Measurements from ENCODE around the gene ATP11A.
"Not testable (repeated sequence)": the region's sequence is repeated elsewhere in the genome, so short reads cannot be mapped to it uniquely, and the experiment has no call there.

The ATP11A gene

GRCh38 chr13:112826565-112826964 lies 136.7 kb downstream of the ATP11A start:
- no peak for DNase-seq

- DNase-seq, result no peak
Measured at GRCh38 chr13:112828082-112828699, 138.4 kb downstream of the ATP11A start.

- no peak for DNase-seq
Measured at GRCh38 chr13:112828756-112829155, 138.9 kb downstream of the ATP11A start.

DNA sequence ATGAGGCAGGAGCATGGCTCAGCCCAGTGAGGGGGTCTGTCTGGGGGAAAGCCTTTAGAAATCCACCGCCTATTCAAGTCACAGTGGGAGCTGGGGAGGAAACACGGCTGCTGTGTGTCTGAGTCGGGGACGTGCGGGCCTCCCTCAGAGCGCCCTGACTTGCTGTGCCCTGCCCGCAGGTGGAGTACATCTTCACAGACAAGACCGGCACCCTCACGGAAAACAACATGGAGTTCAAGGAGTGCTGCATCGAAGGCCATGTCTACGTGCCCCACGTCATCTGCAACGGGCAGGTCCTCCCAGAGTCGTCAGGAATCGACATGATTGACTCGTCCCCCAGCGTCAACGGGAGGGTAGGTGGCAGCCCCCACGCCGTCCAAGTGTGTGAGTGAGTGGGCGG lies 141.4 kb downstream of the ATP11A start:
- no peak for DNase-seq

DNA sequence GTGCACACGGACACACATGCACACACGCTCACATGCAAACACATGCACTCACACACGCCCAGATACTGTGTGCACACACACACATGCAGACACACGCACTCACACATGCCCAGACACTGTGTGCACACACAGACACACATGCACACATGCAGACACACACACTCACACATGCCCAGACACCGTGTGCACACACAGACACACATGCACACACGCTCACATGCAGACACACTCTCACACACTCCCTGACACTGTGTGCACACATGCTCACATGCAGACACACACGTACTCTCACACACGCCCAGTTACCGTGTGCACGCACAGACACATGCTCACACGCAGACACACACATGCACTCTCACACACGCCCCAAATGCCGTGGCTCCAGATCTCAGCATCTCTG lies 142.0 kb downstream of the ATP11A start:
- no peak for DNase-seq

- DNase-seq, result no peak
Measured at GRCh38 chr13:112832811-112833210, 143.0 kb downstream of the ATP11A start.

DNA sequence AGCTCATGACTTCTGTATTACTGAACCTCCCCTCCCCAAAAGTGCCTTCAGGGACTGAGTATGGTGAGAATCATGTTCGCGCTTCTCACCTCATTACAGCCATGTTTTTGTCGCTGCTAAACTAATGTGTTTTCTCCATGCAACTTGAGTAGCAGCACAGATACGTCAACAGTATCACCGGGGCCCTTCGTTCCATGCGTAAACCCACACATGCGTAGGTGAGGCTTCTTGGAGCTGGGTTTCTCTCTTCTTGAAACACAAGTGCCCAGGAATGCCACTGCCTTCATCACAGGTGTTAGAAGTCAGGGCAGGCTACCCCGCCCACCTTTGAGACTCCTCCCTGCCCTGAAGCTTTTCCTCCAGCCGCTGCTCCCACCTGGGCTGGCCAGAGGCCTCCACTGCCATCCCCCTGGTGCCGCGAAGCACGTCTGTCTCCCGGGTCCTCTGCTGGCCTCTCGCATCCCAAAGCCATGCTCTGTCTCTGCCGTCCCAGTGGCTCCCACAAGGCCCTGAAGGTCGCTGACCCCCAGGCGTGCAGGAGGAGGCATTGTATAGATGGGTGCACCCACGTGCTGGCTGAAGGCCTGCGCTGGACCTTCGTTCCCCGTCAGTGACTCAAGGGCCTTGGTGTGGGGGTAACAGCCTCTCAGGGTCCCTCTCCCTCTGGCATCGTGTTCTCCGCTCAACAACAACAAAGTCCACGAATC lies 143.9 kb downstream of the ATP11A start:
- DNase-seq, result no peak

DNA sequence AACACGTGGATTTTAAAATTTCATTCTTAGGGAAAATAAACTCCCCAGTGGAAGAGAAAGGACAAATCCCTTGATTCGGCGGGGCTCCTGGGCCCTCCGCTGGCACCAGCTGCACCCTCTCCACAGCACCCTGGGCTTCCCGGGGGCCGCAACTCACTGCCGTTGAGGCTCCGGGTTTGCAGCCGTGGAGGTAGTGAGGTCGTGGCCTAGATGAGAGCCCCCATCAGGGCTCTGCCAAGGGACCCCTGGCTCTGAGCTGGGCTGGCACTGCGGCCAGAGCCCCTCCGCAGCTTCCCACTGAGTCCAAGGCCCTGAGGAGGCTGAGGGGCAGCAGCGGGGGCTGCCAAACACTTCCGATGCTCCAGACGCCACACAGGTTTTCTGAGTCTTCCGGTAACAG lies 145.5 kb downstream of the ATP11A start:
- DNase-seq, result no peak

GRCh38 chr13:112835796-112836195 lies 146.0 kb downstream of the ATP11A start:
- no peak for DNase-seq

DNA sequence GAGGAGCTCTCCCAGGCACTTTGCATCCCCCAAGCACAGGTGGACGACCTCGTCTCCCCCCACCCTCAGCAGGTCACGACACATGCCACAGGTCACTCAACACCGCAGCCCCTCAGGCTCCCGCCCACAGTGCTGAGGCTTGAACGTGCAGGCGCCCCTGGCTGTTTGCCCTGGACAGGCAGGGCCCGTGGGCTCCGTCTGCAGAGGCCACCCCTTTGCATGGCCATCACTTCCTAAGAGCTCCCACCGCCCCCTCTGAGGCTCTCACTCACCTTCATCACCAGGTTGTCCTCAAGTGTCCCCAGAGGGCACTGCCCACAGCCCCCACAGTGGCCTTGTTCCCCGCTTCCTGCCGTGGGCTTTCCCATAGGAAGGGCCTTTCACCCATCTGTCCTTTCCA lies 147.1 kb downstream of the ATP11A start:
- DNase-seq, result no peak

DNA sequence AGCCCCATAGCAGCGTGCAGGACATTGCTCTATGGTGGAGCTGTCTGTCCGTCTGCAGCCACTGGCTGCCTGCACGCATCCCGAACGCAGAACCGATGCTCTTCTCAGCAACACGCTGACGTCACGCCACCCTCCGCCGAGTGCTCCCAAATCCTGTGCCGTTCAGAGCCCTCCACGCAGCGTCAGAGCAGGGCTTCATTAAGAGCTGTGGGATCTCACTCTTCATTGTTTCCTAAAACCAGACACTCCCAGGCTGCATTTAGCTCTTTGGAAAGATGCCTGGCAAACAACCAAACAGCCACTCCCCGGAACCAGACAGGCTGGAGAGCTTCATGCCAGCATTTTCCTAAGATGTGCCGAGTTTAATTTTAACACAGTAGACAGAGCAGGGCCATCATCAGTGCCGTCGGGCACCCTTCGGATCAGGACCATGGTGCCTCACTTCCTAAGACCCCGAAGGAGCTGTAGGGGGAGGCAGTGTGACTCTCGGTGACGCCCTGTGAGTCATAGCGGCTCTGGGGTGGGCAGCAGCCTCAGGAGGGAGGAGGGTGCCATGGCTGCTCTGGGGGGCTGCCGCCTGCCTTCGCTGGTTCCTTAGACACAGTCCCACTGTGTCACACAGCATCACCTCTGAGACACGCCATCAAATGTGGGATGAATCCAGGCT lies 147.7 kb downstream of the ATP11A start:
- DNase-seq, result no peak

DNA sequence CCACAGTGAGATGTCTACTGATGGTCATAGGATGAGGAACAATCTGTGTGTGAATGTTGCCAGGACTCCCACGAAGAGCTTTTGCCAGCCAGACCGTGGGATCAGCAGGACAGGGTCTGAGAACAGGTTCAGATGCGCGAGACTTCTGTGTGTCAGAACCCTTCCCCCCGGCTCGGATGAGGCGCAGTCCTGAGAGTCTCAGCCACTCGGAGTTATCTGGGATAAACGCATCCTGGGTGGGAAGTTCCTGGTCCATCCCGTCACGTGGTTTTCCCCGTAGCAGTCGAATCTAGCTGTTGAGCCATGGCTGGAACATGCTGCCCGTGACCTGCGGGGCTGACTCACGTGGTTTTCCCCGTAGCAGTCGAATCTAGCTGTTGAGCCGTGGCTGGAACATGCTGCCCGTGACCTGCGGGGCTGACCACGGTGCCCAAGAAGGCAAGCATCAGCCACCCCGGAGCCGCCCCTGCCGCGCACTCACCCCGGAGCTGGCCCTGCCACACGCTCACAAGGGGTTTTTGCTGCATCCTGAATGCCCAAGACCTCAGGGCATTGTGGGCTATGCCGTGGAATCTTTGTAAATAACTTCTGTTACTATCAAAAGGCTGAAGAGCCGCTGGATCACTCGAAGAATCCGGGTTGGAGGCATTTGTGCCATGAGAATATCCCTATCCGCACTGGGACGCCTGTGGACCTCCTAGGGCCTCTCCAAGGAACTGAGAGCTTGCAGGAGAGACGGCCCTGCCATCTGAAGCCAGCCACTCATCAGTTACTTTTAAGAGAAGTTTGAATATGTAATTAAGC lies 148.4 kb downstream of the ATP11A start:
- no peak for DNase-seq

GRCh38 chr13:112838842-112839117 lies 148.9 kb downstream of the ATP11A start:
- DNase-seq, result no peak

DNA sequence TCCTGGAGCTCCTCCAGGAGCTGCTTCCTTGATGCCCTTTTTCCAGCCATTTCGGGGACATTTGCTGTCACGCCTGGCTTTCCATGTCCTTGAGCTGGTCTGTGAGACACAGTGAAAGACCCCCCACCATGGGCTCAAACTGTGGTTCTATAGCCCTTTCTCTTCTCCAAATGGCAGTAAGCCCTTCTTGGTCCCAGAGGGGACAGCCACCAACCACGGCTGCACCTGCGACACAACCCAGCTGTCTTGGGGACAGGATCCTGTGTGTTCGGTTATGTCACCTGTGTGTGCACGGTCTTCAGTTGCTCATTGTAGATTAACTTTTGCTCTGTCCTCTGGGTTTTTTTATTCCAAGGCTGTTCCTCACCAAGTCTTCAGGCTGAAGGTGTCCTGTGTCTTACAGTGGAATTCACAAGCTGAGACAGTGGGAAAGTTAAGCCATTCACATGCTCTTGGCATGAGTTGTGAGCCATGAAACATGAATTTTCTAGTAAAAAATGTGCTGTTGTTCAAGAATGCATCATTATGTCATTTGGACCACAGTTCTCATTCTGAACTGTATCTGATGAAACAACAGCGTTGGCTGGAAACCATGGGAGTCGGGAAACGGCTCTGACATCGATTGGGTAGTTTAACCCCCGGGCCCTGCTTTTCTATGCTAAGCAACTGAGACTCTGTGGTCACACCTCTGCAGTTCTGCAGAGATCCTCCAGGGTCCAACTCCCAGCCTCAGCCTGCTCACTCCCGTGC lies 149.7 kb downstream of the ATP11A start:
- no peak for DNase-seq

DNA sequence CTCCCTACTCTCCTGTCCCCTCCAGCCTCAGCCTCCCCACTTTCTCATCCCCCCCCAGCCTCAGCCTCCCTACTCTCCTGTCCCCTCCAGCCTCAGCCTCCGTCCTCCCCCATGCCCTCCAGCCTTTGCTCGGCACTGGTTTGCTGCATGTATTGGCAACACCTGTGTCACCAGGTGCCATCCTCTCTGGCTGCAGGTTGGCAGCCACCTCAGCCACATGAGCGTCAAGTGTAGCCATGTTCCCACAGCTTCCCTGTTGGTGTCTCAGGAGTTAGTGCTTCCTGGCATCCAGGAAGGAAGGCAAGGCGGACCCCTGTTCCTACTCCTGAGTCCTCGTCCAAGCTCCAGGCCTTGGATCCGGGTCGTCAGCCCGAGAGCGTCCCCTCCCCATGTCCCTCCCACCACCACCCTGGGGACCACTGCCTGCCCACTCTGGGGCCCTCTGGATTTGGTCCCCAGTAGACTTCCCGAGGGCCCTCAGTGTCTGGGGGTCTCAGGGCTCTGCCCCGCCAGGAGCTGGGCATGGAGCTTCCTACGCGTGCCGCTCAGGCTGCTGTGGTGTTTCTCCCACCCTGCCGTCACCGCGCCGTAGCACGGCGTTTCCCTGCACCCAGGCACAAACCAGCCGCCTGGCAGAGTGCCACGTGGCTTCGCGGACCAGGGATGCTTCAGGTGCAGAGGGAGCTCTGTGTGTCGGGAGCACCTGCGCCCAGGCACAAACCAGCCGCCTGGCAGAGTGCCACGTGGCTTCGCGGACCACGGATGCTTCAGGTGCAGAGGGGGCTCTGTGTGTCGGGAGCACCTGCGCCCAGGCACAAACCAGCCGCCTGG lies 150.8 kb downstream of the ATP11A start:
- no peak for DNase-seq

DNA sequence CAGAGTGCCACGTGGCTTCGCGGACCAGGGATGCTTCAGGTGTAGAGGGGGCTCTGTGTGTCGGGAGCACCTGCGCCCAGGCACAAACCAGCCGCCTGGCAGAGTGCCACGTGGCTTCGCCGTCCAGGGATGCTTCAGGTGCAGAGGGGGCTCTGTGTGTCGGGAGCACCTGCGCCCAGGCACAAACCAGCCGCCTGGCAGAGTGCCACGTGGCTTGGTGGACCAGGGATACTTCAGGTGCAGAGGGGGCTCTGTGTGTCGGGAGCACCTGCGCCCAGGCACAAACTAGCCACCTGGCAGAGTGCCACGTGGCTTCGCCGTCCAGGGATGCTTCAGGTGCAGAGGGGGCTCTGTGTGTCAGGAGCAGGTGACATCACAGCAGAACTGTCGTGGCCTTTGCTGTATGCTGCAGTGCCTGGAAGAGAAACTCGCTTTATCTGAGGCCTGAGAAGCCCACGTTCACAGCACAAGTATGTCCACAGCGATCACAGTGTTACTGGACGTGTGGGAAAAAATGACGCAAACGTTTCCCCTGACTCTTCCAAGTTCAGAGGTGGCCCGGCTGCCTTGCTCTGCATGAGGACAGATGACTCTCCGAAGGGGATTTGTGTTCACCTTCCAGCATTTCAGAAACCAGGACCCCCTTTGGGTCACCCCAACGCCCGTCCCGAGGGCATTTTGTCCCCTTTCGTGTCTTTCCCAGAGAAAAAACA lies 151.6 kb downstream of the ATP11A start:
- not testable (repeated sequence) for DNase-seq

- DNase-seq, result no peak
Measured at GRCh38 chr13:112842343-112842856, 152.6 kb downstream of the ATP11A start.

- DNase-seq, result no peak
Measured at GRCh38 chr13:112842931-112843391, 153.1 kb downstream of the ATP11A start.

- DNase-seq, result no peak
Measured at GRCh38 chr13:112843392-112844111, 153.7 kb downstream of the ATP11A start.

GRCh38 chr13:112844411-112844810 lies 154.6 kb downstream of the ATP11A start:
- DNase-seq, result no peak

All from activated CD8-positive, alpha-beta memory T cell treated with anti-CD3 and anti-CD28 coated beads, Interleukin-2, amount 50 U/mL, for 4 hours (primary cell).